ENCODE data around the gene RPS19BP1.
"Not testable (repeated sequence)": the region's sequence is repeated elsewhere in the genome, so short reads cannot be mapped to it uniquely, and the experiment has no call there.

The RPS19BP1 gene

GRCh38 chr22:39510529-39511149 is 21.9 kb downstream of the RPS19BP1 start:
- DNase-seq: no peak

DNA sequence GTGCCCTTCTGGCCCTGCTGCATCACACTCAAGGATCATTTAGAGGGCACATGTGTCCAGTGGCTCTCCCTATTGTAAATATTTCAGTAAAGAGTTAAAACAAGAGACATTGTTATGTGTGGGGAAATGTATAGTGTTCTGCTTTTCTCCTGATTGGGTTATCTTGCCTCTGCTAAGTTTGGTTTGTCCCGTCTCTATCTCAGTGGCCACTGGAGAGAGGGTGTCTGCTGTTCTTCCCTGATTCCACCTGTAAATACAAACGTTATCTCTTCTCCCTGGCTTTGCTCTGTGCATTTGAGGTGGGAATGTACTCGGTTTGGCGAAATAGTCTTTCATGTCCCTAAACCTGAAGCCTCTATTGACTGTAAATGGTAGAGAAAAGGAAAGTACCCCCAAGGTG is 24.2 kb downstream of the RPS19BP1 start:
- no peak for DNase-seq

DNA sequence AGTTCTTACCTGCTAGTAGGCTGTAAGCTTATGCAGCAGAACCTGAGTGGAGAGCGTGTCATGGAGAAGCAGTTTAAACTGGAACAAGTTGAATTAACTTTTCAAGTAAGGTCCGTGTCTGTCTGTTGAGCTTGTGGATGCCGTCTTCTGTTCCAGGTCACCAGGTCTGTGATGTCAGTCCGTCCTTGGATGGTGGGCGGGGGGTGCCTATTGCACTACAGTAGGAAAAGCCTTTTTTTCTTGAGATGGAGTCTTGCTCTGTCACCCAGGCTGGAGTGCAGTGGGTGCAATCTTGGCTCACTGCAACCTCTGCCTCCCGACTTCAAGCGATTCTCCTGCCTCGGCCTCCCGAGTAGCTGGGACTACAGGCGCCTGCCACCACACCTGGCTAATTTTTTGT is 25.5 kb downstream of the RPS19BP1 start:
- DNase-seq: not testable (repeated sequence)

GRCh38 chr22:39504071-39504470 is 28.5 kb downstream of the RPS19BP1 start:
- DNase-seq: no peak

GRCh38 chr22:39503630-39504029 is 28.9 kb downstream of the RPS19BP1 start:
- no peak for DNase-seq

DNA sequence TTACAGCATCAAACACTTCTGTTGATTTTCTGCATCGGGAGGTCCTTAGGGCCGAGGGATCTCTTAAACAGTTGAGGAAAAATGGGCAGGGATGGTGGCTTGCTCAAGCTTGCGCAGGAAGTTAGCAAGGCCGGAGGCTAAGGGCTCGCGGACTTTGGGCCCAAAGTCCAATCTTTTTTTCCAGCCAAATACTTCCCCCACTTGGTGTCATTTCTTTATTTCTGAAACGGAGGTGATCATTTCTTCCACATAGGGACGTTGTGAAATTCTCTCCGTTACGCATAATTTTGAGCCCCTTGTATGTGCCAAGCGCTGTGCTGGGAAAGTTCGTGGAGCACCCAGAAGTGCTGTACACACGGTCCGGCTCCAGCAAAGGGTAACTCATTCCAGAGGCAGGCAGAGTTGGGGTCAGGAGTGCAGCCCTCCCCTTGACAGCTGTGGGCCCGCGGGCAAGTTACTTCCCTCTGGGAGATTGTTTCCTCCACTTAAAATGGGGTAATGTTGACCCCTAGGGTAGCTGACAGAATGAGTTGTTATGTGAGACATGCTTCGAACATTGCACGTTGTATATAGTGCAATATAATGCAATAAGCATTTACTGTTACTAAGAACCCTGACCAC is 29.6 kb downstream of the RPS19BP1 start:
- DNase-seq: no peak

- peak; percentile 95 for DNase-seq
Observed at GRCh38 chr22:39502109-39502788, 30.3 kb downstream of the RPS19BP1 start, which contains the start of gene MIEF1. TSS of gene MIEF1 (plus strand) at chr22:39502290. CDS start at chr22:39511295, 9,005 bp downstream.

DNA sequence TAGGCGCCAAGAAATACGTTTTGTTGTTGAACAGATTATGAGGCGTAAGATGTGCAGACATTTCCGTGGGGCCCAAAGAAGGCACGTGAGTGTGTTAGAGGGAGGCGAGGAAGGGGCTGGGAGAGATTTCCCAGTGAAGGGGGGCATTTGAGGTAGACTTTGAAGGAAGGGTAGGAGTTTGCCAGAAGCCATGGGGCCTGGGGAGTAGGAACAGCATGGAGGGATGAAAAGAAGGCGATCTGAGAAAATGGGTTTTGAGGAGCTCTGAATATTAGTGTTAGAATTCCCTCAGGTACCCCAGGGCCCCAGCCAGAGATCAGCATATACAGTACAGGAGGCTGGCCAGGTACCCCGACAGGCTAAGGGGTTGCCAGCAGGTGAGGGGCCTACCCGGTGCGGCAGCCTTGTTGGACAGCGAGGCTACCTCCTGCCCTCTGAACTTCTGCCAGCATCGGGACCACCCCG is 30.9 kb downstream of the RPS19BP1 start:
- DNase-seq: no peak

- DNase-seq: no peak
Observed at GRCh38 chr22:39500101-39500500, 32.4 kb downstream of the RPS19BP1 start.

DNA sequence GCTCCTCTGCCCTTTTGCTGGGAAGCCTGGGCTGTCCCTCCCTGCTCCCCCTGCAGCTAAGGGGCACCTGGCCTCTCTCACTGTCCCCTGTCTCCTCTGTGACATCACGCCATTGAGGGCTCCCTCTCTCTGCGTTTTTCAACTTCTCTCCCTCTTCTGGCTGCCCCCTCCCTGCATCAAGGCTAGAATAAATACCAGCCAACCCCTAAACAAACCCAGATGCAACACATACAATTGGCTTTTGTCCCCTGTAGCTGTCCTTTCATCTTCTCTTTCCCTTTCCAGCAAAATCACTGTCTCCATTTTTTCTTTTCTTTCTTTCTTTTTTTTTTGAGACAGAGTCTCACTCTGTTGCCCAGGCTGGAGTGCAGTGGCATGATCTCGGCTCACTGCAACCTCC is 33.7 kb downstream of the RPS19BP1 start:
- DNase-seq: no peak

DNA sequence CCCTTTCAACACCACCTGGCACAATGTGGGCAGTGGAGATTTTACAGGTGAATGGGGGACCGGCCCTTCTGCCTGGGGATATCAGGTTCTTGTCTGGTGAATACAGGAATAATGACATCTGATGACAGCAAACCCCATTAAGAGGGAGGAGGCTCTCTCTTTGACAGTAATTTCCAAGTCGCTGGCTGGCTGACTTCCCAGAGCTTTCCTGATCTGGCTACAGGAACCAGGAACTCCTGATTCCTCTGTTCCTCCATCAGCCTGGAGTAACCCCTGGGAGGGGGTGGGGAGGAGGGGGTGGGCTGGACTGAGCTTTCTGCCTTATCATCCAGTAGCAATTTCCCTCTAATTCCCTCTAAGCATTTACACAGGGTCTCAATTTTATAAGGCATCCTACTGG is 34.2 kb downstream of the RPS19BP1 start:
- no peak for DNase-seq

DNA sequence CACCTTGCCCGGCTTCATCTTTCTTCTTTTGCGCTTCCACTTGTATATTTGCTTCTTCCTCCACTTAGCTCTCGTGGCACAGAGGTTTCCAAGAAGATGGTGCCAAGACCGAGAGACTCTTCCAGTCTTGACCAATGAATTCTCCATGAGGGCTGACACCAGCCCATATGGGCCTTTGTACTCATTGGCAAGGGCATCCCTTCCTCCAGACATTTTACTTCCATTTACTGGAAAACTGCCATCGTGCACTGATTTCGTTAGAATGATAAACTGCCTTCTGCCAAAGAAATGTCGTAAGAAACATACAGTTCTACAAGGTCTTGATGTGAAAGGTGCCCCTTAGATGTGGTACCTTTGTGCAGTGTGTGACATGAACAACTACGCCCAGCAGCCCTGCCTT is 35.1 kb downstream of the RPS19BP1 start:
- DNase-seq: no peak

- DNase-seq: peak; percentile 60
Observed at GRCh38 chr22:39496131-39496838, 36.3 kb downstream of the RPS19BP1 start.

GRCh38 chr22:39494471-39495120 is 38.0 kb downstream of the RPS19BP1 start:
- DNase-seq: no peak

DNA sequence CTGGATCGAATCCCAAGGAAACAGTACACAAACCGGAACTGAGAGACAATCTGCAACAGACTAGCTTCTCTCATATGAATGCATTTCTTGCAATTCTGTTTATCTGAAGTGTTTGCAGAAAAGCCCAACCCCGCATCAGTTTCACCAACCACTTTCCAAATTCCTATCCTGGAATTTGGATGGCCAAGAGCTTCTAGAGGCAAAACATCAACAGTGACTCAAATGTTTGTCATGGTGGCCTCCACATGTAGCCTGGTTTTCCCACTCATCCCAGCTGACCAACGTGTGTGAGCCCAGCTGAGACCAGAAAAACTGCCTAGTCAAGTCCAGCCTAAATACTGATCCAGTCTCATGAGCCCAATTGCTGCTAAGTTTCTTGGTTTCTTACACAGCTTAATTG is 38.8 kb downstream of the RPS19BP1 start:
- no peak for DNase-seq

DNA sequence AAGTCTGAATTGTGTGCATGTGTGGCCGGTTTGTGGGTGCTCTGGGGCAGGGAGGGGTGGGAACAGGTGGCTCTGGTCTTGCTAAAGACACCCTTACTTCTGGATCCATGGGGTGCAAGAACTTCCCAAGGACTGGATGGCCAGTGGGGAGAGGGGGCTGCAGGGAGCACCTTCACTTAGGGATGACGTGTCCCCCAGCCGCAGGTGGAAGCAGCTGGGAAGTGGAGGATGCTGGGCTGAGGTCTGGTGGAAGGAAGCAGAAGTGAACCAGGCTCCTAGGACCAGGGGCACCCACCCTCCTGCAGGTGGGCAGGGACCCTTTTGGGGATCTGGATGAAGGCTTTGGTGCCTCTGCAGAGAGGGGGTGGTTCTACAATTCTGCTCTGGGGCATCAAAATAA is 40.4 kb downstream of the RPS19BP1 start:
- DNase-seq: no peak

DNA sequence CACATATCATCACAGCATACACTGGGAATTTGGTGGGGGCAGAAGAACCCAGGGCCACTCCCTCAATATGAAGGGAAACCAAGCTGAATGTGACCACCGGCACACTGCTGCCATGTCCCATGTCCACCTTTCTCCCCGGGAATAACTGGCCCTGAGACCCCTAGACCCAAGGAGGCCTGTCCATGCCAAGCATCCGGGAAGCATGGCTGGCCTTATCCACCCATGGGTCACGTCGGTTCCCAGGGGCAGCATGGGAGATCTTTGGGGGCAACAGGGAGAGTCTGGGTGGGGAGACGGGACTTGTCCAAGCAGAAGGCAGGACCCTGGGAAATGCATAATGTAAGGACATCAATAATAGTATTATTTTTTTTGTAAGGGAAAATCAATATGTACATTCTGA is 40.9 kb downstream of the RPS19BP1 start:
- no peak for DNase-seq

GRCh38 chr22:39490966-39491680 is 41.4 kb downstream of the RPS19BP1 start:
- no peak for DNase-seq

DNA sequence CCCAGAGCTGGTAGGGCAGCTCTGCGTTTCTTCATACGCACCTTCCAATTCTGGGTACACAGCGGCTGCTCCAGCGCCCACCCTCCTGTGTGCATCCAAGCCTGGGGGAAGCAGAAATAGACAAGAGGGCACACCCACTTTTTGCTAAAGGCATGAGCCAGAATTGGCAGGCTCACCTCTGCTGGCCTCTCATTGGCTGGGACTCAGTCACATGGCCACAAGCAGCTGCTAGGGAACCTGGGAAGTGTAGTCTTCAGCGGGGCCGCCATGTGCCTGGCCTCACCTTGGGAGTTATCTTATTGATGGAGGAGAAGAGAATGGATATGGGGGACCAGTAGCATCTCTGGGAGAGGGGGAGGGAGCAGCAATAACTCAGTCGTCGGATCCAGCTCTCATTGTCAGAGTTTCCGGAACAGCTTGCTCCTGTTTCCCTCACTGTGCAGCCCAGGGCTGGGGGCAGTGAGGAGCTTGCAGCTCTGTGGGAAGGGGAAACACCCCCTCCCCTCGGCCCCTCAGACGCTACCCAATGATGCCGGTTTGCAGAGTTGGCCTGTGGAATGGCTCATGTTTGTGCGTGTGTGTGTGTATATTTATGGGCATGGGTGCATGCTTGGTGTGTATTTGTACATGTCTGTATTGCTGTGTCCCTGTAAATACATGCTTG is 42.3 kb downstream of the RPS19BP1 start:
- peak; percentile 86 for DNase-seq

GRCh38 chr22:39489094-39490068 is 43.2 kb downstream of the RPS19BP1 start:
- no peak for DNase-seq
